ENCODE data around the gene GALNT2. TPM values are rescaled to one million over a fixed set of nuclear protein-coding genes. Genes with fewer than 3 reads are reported as not detected.

Gene GALNT2
- total and polyA plus RNA-seq, 2 of the 13 experiments (the other 11 are each of a cell fraction or from before 2014, with no cell fraction given), result 39.3 to 39.6 TPM

- TF ChIP-seq, protein P1, sequence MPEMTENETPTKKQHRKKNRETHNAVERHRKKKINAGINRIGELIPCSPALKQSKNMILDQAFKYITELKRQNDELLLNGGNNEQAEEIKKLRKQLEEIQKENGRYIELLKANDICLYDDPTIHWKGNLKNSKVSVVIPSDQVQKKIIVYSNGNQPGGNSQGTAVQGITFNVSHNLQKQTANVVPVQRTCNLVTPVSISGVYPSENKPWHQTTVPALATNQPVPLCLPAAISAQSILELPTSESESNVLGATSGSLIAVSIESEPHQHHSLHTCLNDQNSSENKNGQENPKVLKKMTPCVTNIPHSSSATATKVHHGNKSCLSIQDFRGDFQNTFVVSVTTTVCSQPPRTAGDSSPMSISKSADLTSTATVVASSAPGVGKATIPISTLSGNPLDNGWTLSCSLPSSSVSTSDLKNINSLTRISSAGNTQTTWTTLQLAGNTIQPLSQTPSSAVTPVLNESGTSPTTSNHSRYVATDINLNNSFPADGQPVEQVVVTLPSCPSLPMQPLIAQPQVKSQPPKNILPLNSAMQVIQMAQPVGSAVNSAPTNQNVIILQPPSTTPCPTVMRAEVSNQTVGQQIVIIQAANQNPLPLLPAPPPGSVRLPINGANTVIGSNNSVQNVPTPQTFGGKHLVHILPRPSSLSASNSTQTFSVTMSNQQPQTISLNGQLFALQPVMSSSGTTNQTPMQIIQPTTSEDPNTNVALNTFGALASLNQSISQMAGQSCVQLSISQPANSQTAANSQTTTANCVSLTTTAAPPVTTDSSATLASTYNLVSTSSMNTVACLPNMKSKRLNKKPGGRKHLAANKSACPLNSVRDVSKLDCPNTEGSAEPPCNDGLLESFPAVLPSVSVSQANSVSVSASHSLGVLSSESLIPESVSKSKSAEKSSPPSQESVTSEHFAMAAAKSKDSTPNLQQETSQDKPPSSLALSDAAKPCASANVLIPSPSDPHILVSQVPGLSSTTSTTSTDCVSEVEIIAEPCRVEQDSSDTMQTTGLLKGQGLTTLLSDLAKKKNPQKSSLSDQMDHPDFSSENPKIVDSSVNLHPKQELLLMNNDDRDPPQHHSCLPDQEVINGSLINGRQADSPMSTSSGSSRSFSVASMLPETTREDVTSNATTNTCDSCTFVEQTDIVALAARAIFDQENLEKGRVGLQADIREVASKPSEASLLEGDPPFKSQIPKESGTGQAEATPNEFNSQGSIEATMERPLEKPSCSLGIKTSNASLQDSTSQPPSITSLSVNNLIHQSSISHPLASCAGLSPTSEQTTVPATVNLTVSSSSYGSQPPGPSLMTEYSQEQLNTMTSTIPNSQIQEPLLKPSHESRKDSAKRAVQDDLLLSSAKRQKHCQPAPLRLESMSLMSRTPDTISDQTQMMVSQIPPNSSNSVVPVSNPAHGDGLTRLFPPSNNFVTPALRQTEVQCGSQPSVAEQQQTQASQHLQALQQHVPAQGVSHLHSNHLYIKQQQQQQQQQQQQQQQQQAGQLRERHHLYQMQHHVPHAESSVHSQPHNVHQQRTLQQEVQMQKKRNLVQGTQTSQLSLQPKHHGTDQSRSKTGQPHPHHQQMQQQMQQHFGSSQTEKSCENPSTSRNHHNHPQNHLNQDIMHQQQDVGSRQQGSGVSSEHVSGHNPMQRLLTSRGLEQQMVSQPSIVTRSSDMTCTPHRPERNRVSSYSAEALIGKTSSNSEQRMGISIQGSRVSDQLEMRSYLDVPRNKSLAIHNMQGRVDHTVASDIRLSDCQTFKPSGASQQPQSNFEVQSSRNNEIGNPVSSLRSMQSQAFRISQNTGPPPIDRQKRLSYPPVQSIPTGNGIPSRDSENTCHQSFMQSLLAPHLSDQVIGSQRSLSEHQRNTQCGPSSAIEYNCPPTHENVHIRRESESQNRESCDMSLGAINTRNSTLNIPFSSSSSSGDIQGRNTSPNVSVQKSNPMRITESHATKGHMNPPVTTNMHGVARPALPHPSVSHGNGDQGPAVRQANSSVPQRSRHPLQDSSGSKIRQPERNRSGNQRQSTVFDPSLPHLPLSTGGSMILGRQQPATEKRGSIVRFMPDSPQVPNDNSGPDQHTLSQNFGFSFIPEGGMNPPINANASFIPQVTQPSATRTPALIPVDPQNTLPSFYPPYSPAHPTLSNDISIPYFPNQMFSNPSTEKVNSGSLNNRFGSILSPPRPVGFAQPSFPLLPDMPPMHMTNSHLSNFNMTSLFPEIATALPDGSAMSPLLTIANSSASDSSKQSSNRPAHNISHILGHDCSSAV (CRISPR knock-in tag; IDR thresholded peaks at IDR 0.05; ENCODE audit: borderline replicate concordance), result no peak
- peak; percentile 32; the same call in 1 of the 2 replicates for TF ChIP-seq POLR2G (IDR thresholded peaks at IDR 0.05; ENCODE audit: low read depth, low read length)
- TF ChIP-seq DMAP1 (CRISPR knock-in tag; IDR thresholded peaks at IDR 0.05), result peak; percentile 84; the same call in 1 of the 2 replicates
- TF ChIP-seq IRX3 (CRISPR knock-in tag; IDR thresholded peaks at IDR 0.05; ENCODE audit: borderline replicate concordance, low read depth), result no peak
- TF ChIP-seq ZNF776 (CRISPR knock-in tag; IDR thresholded peaks at IDR 0.05), result no peak
- TF ChIP-seq ATF1 (CRISPR knock-in tag; IDR thresholded peaks at IDR 0.05), result no peak
- no peak for TF ChIP-seq SNAPC2 (CRISPR knock-in tag; IDR thresholded peaks at IDR 0.05)
- TF ChIP-seq DMTF1 (CRISPR knock-in tag; IDR thresholded peaks at IDR 0.05), result no peak
- TF ChIP-seq MEIS1 (CRISPR knock-in tag; IDR thresholded peaks at IDR 0.05; ENCODE audit: borderline replicate concordance), result peak; percentile 65; the same call in 1 of the 2 replicates
- TF ChIP-seq, protein P2, sequence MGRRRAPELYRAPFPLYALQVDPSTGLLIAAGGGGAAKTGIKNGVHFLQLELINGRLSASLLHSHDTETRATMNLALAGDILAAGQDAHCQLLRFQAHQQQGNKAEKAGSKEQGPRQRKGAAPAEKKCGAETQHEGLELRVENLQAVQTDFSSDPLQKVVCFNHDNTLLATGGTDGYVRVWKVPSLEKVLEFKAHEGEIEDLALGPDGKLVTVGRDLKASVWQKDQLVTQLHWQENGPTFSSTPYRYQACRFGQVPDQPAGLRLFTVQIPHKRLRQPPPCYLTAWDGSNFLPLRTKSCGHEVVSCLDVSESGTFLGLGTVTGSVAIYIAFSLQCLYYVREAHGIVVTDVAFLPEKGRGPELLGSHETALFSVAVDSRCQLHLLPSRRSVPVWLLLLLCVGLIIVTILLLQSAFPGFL (CRISPR knock-in tag; IDR thresholded peaks at IDR 0.05), result no peak
- TF ChIP-seq ZNF431 (CRISPR knock-in tag; IDR thresholded peaks at IDR 0.05; ENCODE audit: borderline replicate concordance, low read depth), result no peak
- 0 out of 2 replicates have a peak, but pooled peaks have one; percentile 24 for TF ChIP-seq NFKBIZ (CRISPR knock-in tag; IDR thresholded peaks at IDR 0.05)
- peak; percentile 81 for TF ChIP-seq ZNF605 (CRISPR knock-in tag; IDR thresholded peaks at IDR 0.05)
- no peak for TF ChIP-seq KDM1A (CRISPR knock-in tag; IDR thresholded peaks at IDR 0.05)
- no peak for TF ChIP-seq NFKB2 (CRISPR knock-in tag; IDR thresholded peaks at IDR 0.05; ENCODE audit: borderline replicate concordance)
- no peak for TF ChIP-seq HCFC1 (IDR thresholded peaks at IDR 0.05; ENCODE audit: low read depth, low read length)
These were observed 39.0 kb downstream of the GALNT2 start (continued) for GRCh38 chr1:230105754-230106625.

Data from HepG2 (cell line).